DMS114 treated with DMSO at 0.1 percent for 48 hours (cell line): ENCODE results near the gene SIRT7.

ENCODE experiments used
- DNase-seq: peaks from one replicate; lab custom pipeline; 2025; ENCODE audit not compliant: unreplicated experiment; lab: John Stamatoyannopoulos, UW

Gene SIRT7

DNA sequence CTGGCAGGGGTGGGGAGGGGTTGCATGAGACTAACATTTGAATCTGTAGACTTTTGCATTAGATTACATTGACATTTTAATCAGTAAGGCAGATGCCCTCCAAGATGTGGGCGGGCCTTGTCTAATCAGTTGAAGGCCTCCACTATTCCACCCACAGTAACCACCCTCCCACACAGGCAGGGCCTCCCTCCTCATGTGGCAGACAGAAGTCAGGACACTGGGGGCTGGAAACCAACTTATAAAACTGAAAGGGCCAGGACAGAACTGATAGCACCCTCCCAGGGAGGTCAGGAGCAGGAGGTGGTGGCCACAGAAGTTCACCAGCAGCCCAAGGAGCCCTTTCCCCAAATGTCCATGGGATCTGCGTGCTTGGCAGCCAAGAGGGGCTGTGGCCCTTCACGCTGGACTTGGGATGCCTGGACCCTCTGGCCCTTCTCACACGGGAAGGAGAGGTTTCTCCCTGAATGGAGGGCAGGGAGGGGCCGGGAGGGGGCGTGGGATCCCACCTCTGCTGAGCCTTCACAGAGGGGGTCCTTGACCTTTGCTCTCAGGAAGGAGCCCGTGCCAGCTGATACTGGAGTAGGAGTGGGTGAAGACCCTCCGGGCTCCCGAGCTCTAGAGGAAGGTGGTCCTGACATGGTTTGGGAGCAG lies 14.5 kb upstream of the SIRT7 start:
- no peak for DNase-seq

DNA sequence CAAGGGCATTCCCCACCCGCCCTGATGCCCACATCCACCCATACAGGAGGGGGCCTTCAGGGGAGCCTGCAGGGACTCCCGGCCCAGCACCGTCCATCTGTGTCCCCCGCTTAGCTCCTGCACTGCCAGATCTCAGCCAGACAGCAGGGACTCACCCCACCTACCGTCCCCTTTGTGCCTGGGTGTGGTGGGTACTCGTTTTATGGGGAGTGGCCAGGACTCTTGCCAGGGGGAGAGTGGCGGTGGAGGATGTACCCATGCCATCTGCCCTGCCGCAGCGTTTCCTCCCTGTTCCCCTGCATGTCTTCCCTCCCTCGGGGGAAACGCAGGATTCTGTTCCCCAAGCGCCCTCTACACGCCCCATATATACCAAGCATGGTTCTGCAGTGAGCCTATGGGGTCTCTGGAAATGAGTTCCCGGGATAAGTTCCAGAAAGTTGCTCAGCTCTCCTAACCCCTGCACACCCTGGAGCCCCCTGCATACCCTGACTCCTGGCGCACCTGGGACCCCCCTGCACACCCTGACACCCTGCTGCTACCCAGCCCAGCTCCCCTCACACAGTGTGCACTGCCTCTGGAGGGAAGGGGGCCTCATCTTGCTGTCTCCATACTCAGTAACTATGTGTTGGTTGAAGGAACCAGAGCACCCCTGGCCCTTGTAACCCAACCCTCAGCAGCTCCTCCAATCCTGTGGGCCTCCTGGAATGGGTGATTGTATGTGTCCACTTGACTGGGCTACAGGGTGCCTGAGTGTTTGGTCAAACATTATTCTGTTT lies 13.8 kb upstream of the SIRT7 start:
- no peak for DNase-seq

- no peak for DNase-seq
Observed at GRCh38 chr17:81931189-81931556, 13.2 kb upstream of the SIRT7 start.

- DNase-seq: no peak
Observed at GRCh38 chr17:81930142-81931125, 12.5 kb upstream of the SIRT7 start.

- DNase-seq: no peak
Observed at GRCh38 chr17:81929253-81930141, 11.5 kb upstream of the SIRT7 start.

- DNase-seq: no peak
Observed at GRCh38 chr17:81928544-81929252, 10.7 kb upstream of the SIRT7 start.

DNA sequence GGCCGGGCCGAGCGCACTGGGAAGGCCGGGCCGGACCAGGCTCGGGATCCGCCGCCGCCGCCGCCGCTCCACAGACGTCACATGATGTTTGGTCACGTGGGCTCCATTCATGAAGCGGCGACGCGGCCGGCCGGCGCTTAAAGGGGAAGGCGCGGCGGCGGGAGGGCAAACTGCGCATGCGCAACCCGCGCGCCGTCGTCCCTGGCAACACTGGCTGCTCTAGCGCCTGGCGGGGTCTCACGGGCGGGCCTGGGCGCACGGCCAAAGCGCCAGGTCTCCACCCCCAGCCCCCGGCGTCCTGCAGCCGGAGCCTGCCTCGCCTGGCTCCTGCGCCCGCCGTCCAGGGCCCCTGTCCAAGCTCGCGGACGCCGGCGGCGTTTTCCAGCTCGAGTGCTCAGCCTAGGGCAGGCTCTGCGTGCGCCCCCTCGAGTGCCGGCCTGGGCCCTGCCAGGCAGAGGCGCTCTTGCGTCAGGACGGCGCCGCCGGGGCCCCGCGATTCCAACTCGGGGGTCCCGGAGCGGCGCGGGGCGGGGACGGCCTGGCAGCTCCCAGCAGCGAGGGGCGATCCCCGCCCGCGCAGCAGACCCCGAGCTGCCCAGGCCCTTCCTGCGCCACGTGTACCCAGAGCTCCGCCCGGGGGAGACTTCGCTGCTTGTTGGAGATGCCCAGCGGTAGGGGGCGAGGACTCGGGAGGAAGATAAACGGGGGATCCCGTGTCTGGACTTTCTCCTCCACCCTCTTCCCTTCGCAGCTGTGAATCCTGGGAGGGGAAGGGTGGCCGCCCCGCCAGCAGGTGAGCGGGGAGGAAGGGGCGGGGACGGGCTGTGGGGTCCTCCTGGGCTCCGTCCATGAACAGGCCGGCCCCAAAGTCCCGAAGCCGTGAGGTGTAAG lies 9.9 kb upstream of the SIRT7 start, which contains the start of gene MAFG:
Gene MAFG, minus strand, starts transcription at position 83 of the 891 bp plus-strand sequence. CDS start 4,550 bp downstream, outside the sequence.
- DNase-seq: peak; percentile 81

DNA sequence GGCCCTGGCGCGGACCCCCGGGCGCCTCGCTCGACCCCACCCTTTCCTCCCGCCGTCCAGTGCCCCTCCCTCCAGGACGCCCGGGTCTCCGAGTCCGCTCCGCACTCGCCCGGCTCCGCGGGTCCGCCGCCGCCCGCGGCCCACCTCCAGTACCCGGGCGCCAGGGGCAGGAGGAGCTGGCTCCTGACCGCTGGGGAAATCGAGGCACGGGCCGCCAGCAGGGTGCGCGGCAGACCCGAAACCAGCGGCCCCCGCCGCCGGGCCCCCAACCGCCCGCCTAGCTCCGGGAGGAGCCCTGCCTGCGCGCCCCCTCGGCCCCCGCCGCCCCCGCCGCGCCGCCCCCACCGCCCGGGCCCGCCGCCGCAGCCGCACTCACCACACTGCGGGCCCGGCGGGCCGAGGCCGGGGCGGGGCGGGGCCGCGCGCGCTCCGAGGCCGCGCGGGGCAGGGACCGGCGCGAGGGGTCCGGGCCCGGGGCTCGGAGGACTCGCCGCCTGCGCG lies 9.2 kb upstream of the SIRT7 start:
- DNase-seq: no peak

GRCh38 chr17:81926451-81927151 lies 8.6 kb upstream of the SIRT7 start:
- no peak for DNase-seq

DNA sequence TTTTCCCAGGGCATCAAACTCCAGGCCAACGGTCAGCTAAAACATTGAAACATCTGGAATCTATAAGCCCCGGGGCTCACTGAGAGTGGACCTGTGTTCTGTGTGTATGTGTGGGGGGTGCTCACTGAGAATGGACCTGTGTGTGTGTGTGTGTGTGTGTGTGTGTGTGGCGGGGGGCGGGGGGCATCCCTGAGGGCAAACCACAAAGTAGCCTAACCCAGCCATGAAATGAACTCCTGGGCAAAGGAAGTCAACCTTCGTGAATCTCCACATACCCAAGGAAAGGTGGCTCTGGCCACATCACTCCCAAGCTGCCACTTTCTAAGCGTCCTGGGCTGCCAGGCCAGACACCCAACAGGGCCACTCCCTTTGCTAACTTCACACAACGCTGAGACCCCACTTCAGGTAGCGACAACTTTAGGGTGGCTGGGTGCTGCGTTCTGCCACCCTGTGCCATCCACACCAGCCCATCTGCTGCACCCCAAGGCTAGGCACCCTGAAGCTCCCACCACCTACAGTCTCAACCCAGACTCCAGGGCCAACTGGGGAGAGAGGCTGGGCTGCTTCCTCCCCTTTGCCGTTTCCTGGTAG lies 8.0 kb upstream of the SIRT7 start:
- DNase-seq: no peak

DNA sequence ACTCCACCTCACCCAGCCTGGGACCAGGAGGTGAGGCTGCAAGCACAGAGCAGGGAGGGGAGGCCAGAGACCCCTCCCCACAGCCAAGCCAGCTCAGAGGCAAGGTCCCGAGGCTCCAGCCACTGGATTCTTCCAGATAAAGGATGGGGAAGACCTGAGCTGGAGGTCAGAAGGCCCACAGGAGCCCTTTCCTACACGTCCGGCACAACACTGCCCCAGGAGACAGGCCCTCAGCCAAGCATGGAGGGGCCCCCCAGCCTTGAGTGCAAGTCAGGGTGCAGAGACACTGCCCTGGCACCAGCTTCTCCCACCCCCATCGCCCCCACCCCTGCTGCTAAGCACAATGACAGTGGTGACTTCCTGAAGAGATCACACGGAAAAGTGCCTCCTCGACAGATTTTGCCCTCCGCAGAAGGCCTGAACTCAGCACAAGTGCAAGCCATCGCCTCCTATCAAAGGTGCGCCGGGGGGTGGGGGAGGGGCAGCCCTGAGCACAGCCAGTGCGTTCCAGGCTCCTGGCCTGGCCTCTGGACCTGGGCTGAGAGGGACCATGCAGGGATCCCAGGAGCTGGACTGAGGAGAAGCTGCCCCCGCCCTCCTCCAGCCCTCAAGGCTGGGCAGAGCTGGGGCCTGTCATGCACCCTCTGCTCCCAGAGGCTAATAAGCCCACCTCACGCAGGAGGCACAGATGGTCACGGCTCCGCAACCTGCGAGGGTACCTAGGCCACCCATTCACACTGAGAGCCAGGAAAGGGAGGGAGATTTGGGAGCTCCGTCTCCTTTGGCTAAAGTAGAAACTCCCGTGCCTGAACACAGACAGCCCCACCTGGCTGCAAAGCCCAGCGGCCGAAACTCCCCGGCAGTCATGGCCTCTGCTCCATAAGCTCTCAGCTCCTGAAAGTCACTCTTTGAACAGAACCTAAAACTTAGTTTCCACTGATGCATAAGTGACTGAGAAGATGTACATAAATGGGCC lies 6.9 kb upstream of the SIRT7 start:
- no peak for DNase-seq

- no peak for DNase-seq
Observed at GRCh38 chr17:81923302-81924260, 5.6 kb upstream of the SIRT7 start.

DNA sequence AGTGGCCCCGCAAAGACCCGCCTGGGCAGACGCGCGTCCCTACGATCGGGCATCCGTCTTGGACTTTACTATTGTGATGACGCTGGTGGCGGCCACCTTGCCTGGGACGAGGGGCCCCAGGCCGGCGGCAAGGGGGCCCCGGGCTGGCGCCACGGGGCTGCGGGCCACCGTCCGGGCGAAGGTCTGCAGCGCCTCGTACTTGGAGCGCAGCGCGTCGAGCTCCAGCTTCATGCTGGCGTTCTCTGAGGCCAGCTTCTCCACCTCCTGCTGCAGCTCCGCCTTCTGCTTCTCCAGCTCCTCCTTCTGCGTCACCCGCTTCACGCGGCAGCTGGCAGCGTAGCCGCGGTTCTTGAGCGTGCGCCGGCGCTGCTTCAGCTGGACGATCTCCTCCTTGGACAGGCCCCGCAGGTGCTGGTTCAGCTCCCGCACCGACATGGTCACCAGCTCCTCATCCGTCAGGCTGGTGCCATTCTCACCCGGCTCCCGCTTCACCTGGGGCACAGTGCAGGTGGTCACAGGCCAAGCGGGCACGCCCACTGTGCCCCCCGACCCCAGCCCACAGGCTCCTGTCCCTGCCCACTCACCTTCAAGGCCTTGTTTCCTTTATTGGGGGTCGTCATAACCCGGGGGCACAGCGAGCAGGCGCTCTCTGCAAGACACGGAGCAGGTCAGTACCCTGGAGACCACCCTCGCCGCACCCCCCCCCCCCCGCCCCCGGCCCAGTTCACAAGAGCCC lies 4.8 kb upstream of the SIRT7 start:
- no peak for DNase-seq

GRCh38 chr17:81921996-81922565 lies 4.1 kb upstream of the SIRT7 start:
- DNase-seq: no peak
